ENCODE data around the gene WDR41. TPM values are rescaled to one million over a fixed set of nuclear protein-coding genes. Genes with fewer than 3 reads are reported as not detected.

WDR41 gene
- polyA plus RNA-seq, 1 experiment = 84.5 TPM

Other genes starting within 250 kb of the WDR41 start
- gene OTP, start 146.4 kb upstream of the WDR41 start, polyA plus RNA-seq (2011; rRNA removed) = not detected in 2 replicates